HEK293 (cell line): ENCODE measurements around the gene FAM210B.

Experiments used
- CTCF ChIA-PET: fragments of 350-600 bp; formaldehyde crosslinking; extraction: SDS; loops from one replicate; lab custom pipeline; 2021; ENCODE audit warnings: antibody characterized with exemption; lab: Yijun Ruan, JAX
- POLR2A ChIA-PET: fragments of 300-600 bp; formaldehyde crosslinking; extraction: SDS; loops from one replicate; lab custom pipeline; 2020; ENCODE audit warnings: antibody characterized with exemption, inconsistent platforms; lab: Yijun Ruan, JAX
- H3K27ac ChIP-seq: fragments of 200-500 bp; sonication (Bioruptor generic); 2 replicates; pipeline ENCODE4 v1.5.1; 2014; ENCODE audit warnings: low read depth, low read length, control low read depth, inconsistent platforms; ENCODE audit errors: extremely low read depth
- H3K36me3 ChIP-seq, 2 experiments: fragments of 200-500 bp in 1 of 2; sonication (Bioruptor generic) in 1 of 2; 1 replicate in 1 of 2; 2 replicates in 1 of 2; pipeline ENCODE4 v1.5.1; 2014 to 2017; ENCODE audit warnings: inconsistent platforms in 2 of 2, low read length in 2 of 2; ENCODE audit not compliant: control insufficient read depth in 2 of 2, insufficient read depth in 1 of 2
- H3K4me1 ChIP-seq: fragments of 200-500 bp; sonication (Bioruptor generic); 2 replicates; pipeline ENCODE4 v1.5.1; 2014; ENCODE audit warnings: mild to moderate bottlenecking, low read length, inconsistent platforms; ENCODE audit not compliant: control insufficient read depth, insufficient read depth
- H3K4me3 ChIP-seq: 2 replicates; pipeline ENCODE4 v1.5.1; 2011; ENCODE audit warnings: low read depth, mild to moderate bottlenecking, control low read depth, low read length, moderate library complexity
- H3K9me3 ChIP-seq: fragments of 200-500 bp; sonication (Bioruptor generic); 2 replicates; pipeline ENCODE4 v1.5.1; 2014; ENCODE audit warnings: low read depth, low read length, inconsistent platforms; ENCODE audit not compliant: control insufficient read depth, insufficient read depth
- GLI2 ChIP-seq: fragments of 450-650 bp; formaldehyde crosslinking; IDR thresholded peaks from 2 replicates; pipeline ENCODE4; 2017; ENCODE audit warnings: missing biosample characterization, missing genetic modification characterization, low read depth, borderline replicate concordance
- INSM2 ChIP-seq: fragments of 450-650 bp; formaldehyde crosslinking; IDR thresholded peaks from 2 replicates; pipeline ENCODE4 v1.5.1; 2016; ENCODE audit warnings: missing biosample characterization, missing genetic modification characterization
- KLF17 ChIP-seq: fragments of 450-650 bp; formaldehyde crosslinking; IDR thresholded peaks from 2 replicates; pipeline ENCODE4 v1.5.1; 2016; ENCODE audit warnings: missing biosample characterization, missing genetic modification characterization
- MZF1 ChIP-seq: fragments of 450-650 bp; formaldehyde crosslinking; IDR thresholded peaks from 2 replicates; pipeline ENCODE4 v1.5.1; 2017; ENCODE audit warnings: missing biosample characterization, missing genetic modification characterization, borderline replicate concordance
- PATZ1 ChIP-seq: fragments of 450-650 bp; formaldehyde crosslinking; IDR thresholded peaks from 2 replicates; pipeline ENCODE4 v1.5.1; 2016; ENCODE audit warnings: missing biosample characterization, missing genetic modification characterization
- PBX3 ChIP-seq: sonication (generic); formaldehyde crosslinking; IDR thresholded peaks from 2 replicates; pipeline ENCODE4 v1.8.1; 2022; ENCODE audit warnings: mild to moderate bottlenecking, moderate library complexity, missing genetic modification reagents
- PRDM6 ChIP-seq: fragments of 450-650 bp; formaldehyde crosslinking; IDR thresholded peaks from 2 replicates; pipeline ENCODE4 v1.5.1; 2017; ENCODE audit warnings: missing biosample characterization, missing genetic modification characterization
- RBAK ChIP-seq: fragments of 450-650 bp; formaldehyde crosslinking; IDR thresholded peaks from 2 replicates; pipeline ENCODE4 v1.5.1; 2016; ENCODE audit warnings: missing biosample characterization, missing genetic modification characterization
- ZBTB11 ChIP-seq: fragments of 450-650 bp; formaldehyde crosslinking; conservative IDR thresholded peaks from 2 replicates; pipeline ENCODE4 v1.5.1; 2016; ENCODE audit warnings: low read depth, missing biosample characterization, missing genetic modification characterization
- ZBTB48 ChIP-seq: fragments of 450-650 bp; formaldehyde crosslinking; IDR thresholded peaks from 2 replicates; pipeline ENCODE4 v1.5.1; 2016; ENCODE audit warnings: missing biosample characterization, missing genetic modification characterization
- ZBTB7A ChIP-seq: fragments of 450-650 bp; formaldehyde crosslinking; IDR thresholded peaks from 2 replicates; pipeline ENCODE4 v1.5.1; 2016; ENCODE audit warnings: low read depth, missing biosample characterization, missing genetic modification characterization
- ZEB2 ChIP-seq: fragments of 450-650 bp; formaldehyde crosslinking; IDR thresholded peaks from 2 replicates; pipeline ENCODE4 v1.5.1; 2016; ENCODE audit warnings: missing biosample characterization, missing genetic modification characterization
- ZFHX2 ChIP-seq: fragments of 450-650 bp; formaldehyde crosslinking; conservative IDR thresholded peaks from 2 replicates; pipeline ENCODE4 v1.5.1; 2016; ENCODE audit warnings: missing biosample characterization, missing genetic modification characterization
- ZNF16 ChIP-seq: fragments of 450-650 bp; formaldehyde crosslinking; IDR thresholded peaks from 2 replicates; pipeline ENCODE4 v1.5.1; 2016; ENCODE audit warnings: low read depth, missing biosample characterization, missing genetic modification characterization
- ZNF174 ChIP-seq: fragments of 450-650 bp; formaldehyde crosslinking; IDR thresholded peaks from 2 replicates; pipeline ENCODE4 v1.5.0; 2017; ENCODE audit warnings: missing biosample characterization, mild to moderate bottlenecking, missing genetic modification characterization
- ZNF175 ChIP-seq: fragments of 450-650 bp; formaldehyde crosslinking; IDR thresholded peaks from 2 replicates; pipeline ENCODE4 v1.5.1; 2016; ENCODE audit warnings: missing biosample characterization, missing genetic modification characterization
- ZNF211 ChIP-seq: fragments of 450-650 bp; formaldehyde crosslinking; IDR thresholded peaks from 2 replicates; pipeline ENCODE4 v1.5.1; 2016; ENCODE audit warnings: low read depth, missing biosample characterization, missing genetic modification characterization
- ZNF26 ChIP-seq: fragments of 450-650 bp; formaldehyde crosslinking; IDR thresholded peaks from 2 replicates; pipeline ENCODE4 v1.5.1; 2016; ENCODE audit warnings: missing biosample characterization, missing genetic modification characterization
- ZNF391 ChIP-seq: fragments of 450-650 bp; formaldehyde crosslinking; IDR thresholded peaks from 2 replicates; pipeline ENCODE4 v1.5.1; 2016; ENCODE audit warnings: low read depth, missing biosample characterization, missing genetic modification characterization, borderline replicate concordance
- ZNF561 ChIP-seq: fragments of 450-650 bp; IDR thresholded peaks from 2 replicates; pipeline ENCODE4 v1.5.1; 2018; ENCODE audit warnings: missing biosample characterization, missing genetic modification characterization, borderline replicate concordance
- ZNF580 ChIP-seq: fragments of 450-650 bp; formaldehyde crosslinking; IDR thresholded peaks from 2 replicates; pipeline ENCODE4 v1.5.1; 2016; ENCODE audit warnings: missing biosample characterization, missing genetic modification characterization
- ZNF747 ChIP-seq: fragments of 450-650 bp; formaldehyde crosslinking; IDR thresholded peaks from 2 replicates; pipeline ENCODE4 v1.5.1; 2016; ENCODE audit warnings: missing biosample characterization, missing genetic modification characterization
- ZNF791 ChIP-seq: fragments of 450-650 bp; formaldehyde crosslinking; IDR thresholded peaks from 2 replicates; pipeline ENCODE4 v1.5.1; 2016; ENCODE audit warnings: missing biosample characterization, missing genetic modification characterization

The FAM210B gene

GRCh38 chr20:56409521-56409920, 50.7 kb downstream of the FAM210B start:
- peaks cover 32 to 58% of the 10 kb centered on the region in 2 experiments for H3K36me3 ChIP-seq
- H3K4me1 ChIP-seq, result no peaks in the 10 kb centered on the region
- CTCF ChIA-PET, result interaction anchor here (1.2 kb wide), 1 partner anchor 12 kb away, joined by 4 read pairs; no protein-coding TSS in a partner anchor

GRCh38 chr20:56409956-56410355, 51.2 kb downstream of the FAM210B start:
- Histone ChIP-seq H3K36me3 (peaks cover 28 to 55% of the 10 kb centered on the region in 2 experiments), H3K4me1 (no peaks in the 10 kb centered on the region), H3K4me3 (no peak overlapping the region), H3K27ac (no peak overlapping the region), H3K9me3 (no peaks in the 10 kb centered on the region)
- POLR2A ChIA-PET, result no interaction called here
- CTCF ChIA-PET, result interaction anchor here (1.2 kb wide), 1 partner anchor 12 kb away, joined by 4 read pairs; no protein-coding TSS in a partner anchor
- no peak for TF ChIP-seq ZBTB11
- no peak for TF ChIP-seq INSM2 (tag by site-specific recombination)
- no peak for TF ChIP-seq ZNF175 (tag by site-specific recombination)
- no peak for TF ChIP-seq ZNF561 (tag by site-specific recombination)
- TF ChIP-seq ZFHX2 (tag by site-specific recombination), result no peak
- no peak for TF ChIP-seq ZNF391
- no peak for TF ChIP-seq ZNF26 (tag by site-specific recombination)
- no peak for TF ChIP-seq KLF17
- TF ChIP-seq ZNF174 (tag by site-specific recombination), result no peak
- no peak for TF ChIP-seq PBX3 (CRISPR knock-in tag)

More at GRCh38 chr20:56409521-56409920, 50.7 kb downstream of the FAM210B start:
- H3K4me3 ChIP-seq, result no peak overlapping the region
- POLR2A ChIA-PET, result no interaction called here
- no peak overlapping the region for H3K27ac ChIP-seq
- TF ChIP-seq ZEB2 (tag by site-specific recombination), result no peak
- no peak for TF ChIP-seq PATZ1 (tag by site-specific recombination)
- no peak for TF ChIP-seq ZNF747
- no peak for TF ChIP-seq MZF1
- TF ChIP-seq ZNF580 (tag by site-specific recombination), result no peak
- no peak for TF ChIP-seq ZBTB48 (tag by site-specific recombination)
- TF ChIP-seq PRDM6 (tag by site-specific recombination), result no peak
- no peak for TF ChIP-seq ZNF791 (tag by site-specific recombination)
- TF ChIP-seq RBAK (tag by site-specific recombination), result no peak
- no peak for TF ChIP-seq GLI2 (tag by site-specific recombination)
- TF ChIP-seq ZNF16 (tag by site-specific recombination), result no peak
- no peak for TF ChIP-seq ZNF211 (tag by site-specific recombination)
- no peak for TF ChIP-seq ZBTB7A
- H3K9me3 ChIP-seq, result no peaks in the 10 kb centered on the region
